ENCODE measurements around the gene MEGF6. TPM values are rescaled to one million over a fixed set of nuclear protein-coding genes. Genes with fewer than 3 reads are reported as not detected.

MEGF6 gene
- total RNA-seq, 1 experiment from 2014 or later, result 65.3 TPM

DNA sequence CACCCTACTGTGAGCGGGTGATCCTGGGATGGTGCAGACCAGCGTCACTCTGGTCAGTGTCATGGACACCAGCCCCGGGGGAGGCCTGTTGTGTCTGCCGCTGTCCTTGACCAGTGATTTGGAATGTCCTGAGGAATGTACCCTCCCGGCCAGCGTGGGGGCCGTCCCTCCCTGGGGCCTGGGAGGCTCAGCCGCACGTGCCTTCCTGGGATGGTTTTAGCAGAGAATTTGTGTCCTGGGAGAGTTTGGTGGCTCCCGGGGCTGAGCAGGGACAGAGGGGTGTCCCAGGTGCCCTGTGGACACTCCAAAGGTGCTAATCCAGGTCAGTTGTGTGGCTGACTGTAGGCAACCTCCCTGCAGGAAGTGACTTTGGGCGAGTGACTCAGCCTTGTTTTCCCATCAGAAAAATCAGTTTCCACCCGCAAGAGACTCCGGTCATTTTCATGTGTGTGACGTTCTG, 150.6 kb downstream of the MEGF6 start:
- Histone ChIP-seq H3K4me3 (no peak overlapping the region), H3F3A (ENCODE audit: insufficient read depth, low read depth) (peaks cover 20% of the 10 kb centered on the region; the same call in 1 of the 2 replicates), H3K27me3 (ENCODE audit: insufficient read depth, low read depth) (no peaks in the 10 kb centered on the region), H3K36me3 (ENCODE audit: low read depth) (no peaks in the 10 kb centered on the region), H3K27ac (no peak overlapping the region), H2AFZ (no peak overlapping the region), H3K9me3 (ENCODE audit: insufficient read depth, low read depth) (no peaks in the 10 kb centered on the region), H3K79me2 (ENCODE audit: low read depth) (0 out of 2 replicates have a peak, but pooled peaks cover 3% of the 10 kb centered on the region), H3K4me2 (0 out of 2 replicates have a peak overlapping the region, but pooled peaks have one; percentile 47), H3K9me2 (ENCODE audit: insufficient read depth) (no peaks in the 10 kb centered on the region), H3K4me1 (replicated peaks; ENCODE audit: insufficient read depth) (peaks cover 14% of the 10 kb centered on the region), H4K20me1 (ENCODE audit: insufficient read depth) (peaks cover 13% of the 10 kb centered on the region; the same call in 1 of the 2 replicates)
- TF ChIP-seq EZH2 (IDR thresholded peaks at IDR 0.05; ENCODE audit: low read depth), result no peak
- TF ChIP-seq, protein P1, sequence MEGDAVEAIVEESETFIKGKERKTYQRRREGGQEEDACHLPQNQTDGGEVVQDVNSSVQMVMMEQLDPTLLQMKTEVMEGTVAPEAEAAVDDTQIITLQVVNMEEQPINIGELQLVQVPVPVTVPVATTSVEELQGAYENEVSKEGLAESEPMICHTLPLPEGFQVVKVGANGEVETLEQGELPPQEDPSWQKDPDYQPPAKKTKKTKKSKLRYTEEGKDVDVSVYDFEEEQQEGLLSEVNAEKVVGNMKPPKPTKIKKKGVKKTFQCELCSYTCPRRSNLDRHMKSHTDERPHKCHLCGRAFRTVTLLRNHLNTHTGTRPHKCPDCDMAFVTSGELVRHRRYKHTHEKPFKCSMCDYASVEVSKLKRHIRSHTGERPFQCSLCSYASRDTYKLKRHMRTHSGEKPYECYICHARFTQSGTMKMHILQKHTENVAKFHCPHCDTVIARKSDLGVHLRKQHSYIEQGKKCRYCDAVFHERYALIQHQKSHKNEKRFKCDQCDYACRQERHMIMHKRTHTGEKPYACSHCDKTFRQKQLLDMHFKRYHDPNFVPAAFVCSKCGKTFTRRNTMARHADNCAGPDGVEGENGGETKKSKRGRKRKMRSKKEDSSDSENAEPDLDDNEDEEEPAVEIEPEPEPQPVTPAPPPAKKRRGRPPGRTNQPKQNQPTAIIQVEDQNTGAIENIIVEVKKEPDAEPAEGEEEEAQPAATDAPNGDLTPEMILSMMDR (conservative IDR thresholded peaks at IDR 0.05), result no peak
- BruUV-seq (replicated peaks), result no TSS peak
- POLR2A ChIA-PET (ENCODE audit: unreplicated experiment), result no interaction called here
- CTCF ChIA-PET, result no interaction called here
- intact Hi-C loops (cut with micrococcal nuclease; ENCODE audit: unreplicated experiment), result loop anchor here (2.0 to 5.0 kb wide), 2 partner anchors 22 to 82 kb away; no protein-coding TSS in a partner anchor
- peak in 1 of 2 experiments; percentile 56 for DNase-seq

DNA sequence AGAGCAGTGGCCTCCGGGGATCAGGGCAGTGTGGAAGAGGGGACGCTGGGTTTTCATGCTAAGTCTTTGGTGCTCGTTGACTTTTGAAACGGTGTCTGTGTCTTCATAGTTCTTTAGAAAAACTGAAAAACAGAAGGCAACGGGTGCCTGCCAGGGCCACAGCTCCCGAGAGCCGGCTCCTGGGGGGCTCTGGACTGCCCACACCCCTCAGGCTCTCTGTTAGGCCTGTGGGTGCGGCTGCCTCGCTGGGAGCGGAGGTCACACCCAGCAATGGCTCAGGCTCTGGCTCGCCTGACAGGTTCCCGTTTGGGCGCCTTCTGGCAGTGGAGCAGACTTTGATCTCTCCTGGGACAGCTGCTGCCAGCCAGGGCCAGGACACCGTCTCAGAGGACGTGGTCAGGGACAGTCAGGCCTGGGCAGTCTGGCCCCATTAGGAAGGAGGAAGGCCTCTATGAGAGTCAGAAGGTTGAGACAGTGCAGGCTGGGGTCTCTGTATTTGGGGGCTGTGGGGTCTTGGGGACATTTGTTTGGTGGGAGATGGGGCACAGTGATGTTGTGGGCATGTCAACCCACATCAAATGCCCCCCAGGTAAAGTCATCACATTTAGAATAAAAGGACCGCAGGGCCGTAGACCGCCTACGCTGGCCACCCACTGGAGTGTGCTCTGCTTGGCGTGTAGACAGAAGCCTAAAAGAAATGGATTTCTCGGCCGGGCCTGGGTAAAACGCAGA, 151.2 kb downstream of the MEGF6 start:
- POLR2A ChIA-PET (ENCODE audit: unreplicated experiment), result no interaction called here
- no peak overlapping the region for H3K27ac ChIP-seq
- H3K4me3 ChIP-seq, result no peak overlapping the region
- peak overlapping the region; percentile 47 for H3K4me2 ChIP-seq
- no TSS peak for BruUV-seq (replicated peaks)
- CTCF ChIA-PET, result no interaction called here
- peaks cover 14% of the 10 kb centered on the region for H3K4me1 ChIP-seq (replicated peaks; ENCODE audit: insufficient read depth)
- no peaks in the 10 kb centered on the region for H3K9me2 ChIP-seq (ENCODE audit: insufficient read depth)
- intact Hi-C loops (cut with micrococcal nuclease; ENCODE audit: unreplicated experiment), result loop anchor here (2.0 to 5.0 kb wide), 2 partner anchors 23 to 82 kb away; no protein-coding TSS in a partner anchor
- no peaks in the 10 kb centered on the region for H3K36me3 ChIP-seq (ENCODE audit: low read depth)
- peaks cover 13% of the 10 kb centered on the region; the same call in 1 of the 2 replicates for H4K20me1 ChIP-seq (ENCODE audit: insufficient read depth)
- no peaks in the 10 kb centered on the region for H3K27me3 ChIP-seq (ENCODE audit: insufficient read depth, low read depth)
- peak; percentile 65 to 76 for DNase-seq
- 0 out of 2 replicates have a peak, but pooled peaks cover 8% of the 10 kb centered on the region for H3K79me2 ChIP-seq (ENCODE audit: low read depth)
- TF ChIP-seq, protein P1 (conservative IDR thresholded peaks at IDR 0.05), result no peak
- TF ChIP-seq EZH2 (IDR thresholded peaks at IDR 0.05; ENCODE audit: low read depth), result no peak
- peaks cover 20% of the 10 kb centered on the region; the same call in 1 of the 2 replicates for H3F3A ChIP-seq (ENCODE audit: insufficient read depth, low read depth)
- no peaks in the 10 kb centered on the region for H3K9me3 ChIP-seq (ENCODE audit: insufficient read depth, low read depth)
- no peak overlapping the region for H2AFZ ChIP-seq

DNA sequence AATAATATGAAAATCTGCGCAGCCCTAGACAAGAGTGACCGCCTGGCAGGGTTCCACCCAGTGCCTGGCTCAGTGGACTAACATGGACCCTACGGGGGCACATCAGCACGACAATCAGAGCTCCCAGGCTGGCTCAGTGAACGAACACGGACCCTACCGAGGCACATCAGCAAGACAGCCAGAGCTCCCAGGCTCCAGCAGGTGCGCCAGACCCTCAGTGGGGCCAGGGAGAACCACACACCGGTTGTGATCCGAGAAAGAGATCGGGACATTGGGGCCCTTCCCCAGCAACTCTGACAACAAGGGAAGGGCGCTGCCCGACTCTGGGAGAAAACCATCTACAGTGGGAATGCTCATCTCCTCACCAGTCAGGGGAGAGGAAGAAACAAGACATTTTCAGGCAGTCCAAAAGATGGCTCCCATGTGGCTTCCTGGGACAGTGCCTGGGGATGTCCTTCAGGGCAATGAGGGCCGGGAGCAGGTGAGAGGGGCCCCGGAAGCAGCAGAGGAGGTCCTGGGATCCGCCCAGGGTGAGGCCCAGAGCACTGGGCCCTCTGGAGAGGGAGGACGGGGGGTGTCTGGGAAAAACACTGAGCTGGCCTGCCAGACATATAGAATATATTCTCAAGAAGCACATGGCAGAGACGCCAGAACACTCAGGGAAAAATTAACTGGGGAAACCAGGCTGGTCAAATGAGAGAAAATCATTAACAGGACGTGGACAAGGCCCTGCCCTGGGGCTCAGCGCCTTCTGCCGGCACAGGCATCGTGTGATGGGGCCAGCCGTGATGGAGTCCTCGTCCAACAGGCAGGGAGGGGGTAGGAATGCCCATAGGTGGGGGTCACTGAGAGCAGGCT, 152.0 kb downstream of the MEGF6 start:
- no peaks in the 10 kb centered on the region for H3K9me3 ChIP-seq (ENCODE audit: insufficient read depth, low read depth)
- DNase-seq, result no peak
- H3K79me2 ChIP-seq (ENCODE audit: low read depth), result 0 out of 2 replicates have a peak, but pooled peaks cover 9% of the 10 kb centered on the region
- H3K27ac ChIP-seq, result no peak overlapping the region
- ChIA-PET CTCF (no interaction called here), POLR2A (ENCODE audit: unreplicated experiment) (no interaction called here)
- H4K20me1 ChIP-seq (ENCODE audit: insufficient read depth), result peaks cover 13% of the 10 kb centered on the region; the same call in 1 of the 2 replicates
- peak overlapping the region; percentile 47; the same call in 1 of the 2 replicates for H3K4me2 ChIP-seq
- no TSS peak for BruUV-seq (replicated peaks)
- intact Hi-C loops (cut with micrococcal nuclease; ENCODE audit: unreplicated experiment), result no loop called here
- H3K4me3 ChIP-seq, result no peak overlapping the region
- no peaks in the 10 kb centered on the region for H3K36me3 ChIP-seq (ENCODE audit: low read depth)
- TF ChIP-seq EZH2 (IDR thresholded peaks at IDR 0.05; ENCODE audit: low read depth), result no peak
- TF ChIP-seq, protein P1 (conservative IDR thresholded peaks at IDR 0.05), result no peak
- H2AFZ ChIP-seq, result no peak overlapping the region
- H3F3A ChIP-seq (ENCODE audit: insufficient read depth, low read depth), result peaks cover 20% of the 10 kb centered on the region; the same call in 1 of the 2 replicates
- H3K9me2 ChIP-seq (ENCODE audit: insufficient read depth), result no peaks in the 10 kb centered on the region
- H3K4me1 ChIP-seq (replicated peaks; ENCODE audit: insufficient read depth), result peaks cover 14% of the 10 kb centered on the region
- H3K27me3 ChIP-seq (ENCODE audit: insufficient read depth, low read depth), result no peaks in the 10 kb centered on the region

Data from PC-9 (cell line).